ENCODE results near the gene NCKIPSD.

NCKIPSD gene

GRCh38 chr3:48631516-48632448, 53.9 kb downstream of the NCKIPSD start:
- no peak overlapping the region for H3K27ac ChIP-seq
- TF ChIP-seq CTCF (conservative IDR thresholded peaks at IDR 0.05) = no peak

GRCh38 chr3:48630833-48631232, 54.9 kb downstream of the NCKIPSD start:
- H3K27ac ChIP-seq = no peak overlapping the region
- no peak for TF ChIP-seq CTCF (conservative IDR thresholded peaks at IDR 0.05)

GRCh38 chr3:48630407-48630806, 55.3 kb downstream of the NCKIPSD start:
- H3K27ac ChIP-seq = no peak overlapping the region
- TF ChIP-seq CTCF (conservative IDR thresholded peaks at IDR 0.05) = no peak

GRCh38 chr3:48629894-48630293, 55.8 kb downstream of the NCKIPSD start:
- no peak overlapping the region for H3K27ac ChIP-seq
- TF ChIP-seq CTCF (conservative IDR thresholded peaks at IDR 0.05) = no peak

- TF ChIP-seq CTCF (conservative IDR thresholded peaks at IDR 0.05) = no peak
- H3K27ac ChIP-seq = no peak overlapping the region
Observed at GRCh38 chr3:48628277-48629017, 57.3 kb downstream of the NCKIPSD start.

GRCh38 chr3:48625600-48625999, 60.1 kb downstream of the NCKIPSD start:
- peak overlapping the region; percentile 95 for H3K27ac ChIP-seq

More at GRCh38 chr3:48625600-48625999, 60.1 kb downstream of the NCKIPSD start:
- no peak for TF ChIP-seq CTCF (conservative IDR thresholded peaks at IDR 0.05)

All from VCaP (cell line).